GM21529 (cell line): ENCODE data around the gene RXRB.
"Not testable (repeated sequence)": the region's sequence is repeated elsewhere in the genome, so short reads cannot be mapped to it uniquely, and the experiment has no call there.

Experiments
- ATAC-seq: cut with Tn5 transposase; IDR thresholded peaks from one replicate; pipeline ENCODE4 v1.9.1; 2021; ENCODE audit not compliant: unreplicated experiment

Gene RXRB

GRCh38 chr6:33164665-33165373 lies 35.6 kb downstream of the RXRB start:
- ATAC-seq = no peak

GRCh38 chr6:33164176-33164575 lies 36.3 kb downstream of the RXRB start:
- ATAC-seq = no peak

DNA sequence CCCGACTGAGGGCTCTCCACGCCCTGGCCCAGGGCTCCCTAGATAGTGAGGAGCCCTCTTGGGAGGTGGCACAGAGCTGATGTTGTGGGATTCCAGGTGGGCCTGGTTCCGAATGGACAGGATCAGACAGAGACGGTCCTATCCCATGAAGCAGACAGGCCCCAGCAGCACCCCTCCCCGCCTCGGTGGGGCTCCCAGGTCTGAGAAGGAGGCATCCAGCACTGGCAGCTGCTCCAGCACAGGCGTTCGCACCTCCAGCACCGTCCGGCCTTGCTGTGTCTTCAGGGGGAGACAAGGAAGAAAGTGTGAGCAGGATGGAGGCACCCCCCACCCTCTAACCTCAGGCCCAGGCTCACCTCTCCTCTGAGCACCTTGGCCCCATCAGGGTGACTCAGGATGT lies 36.9 kb downstream of the RXRB start:
- ATAC-seq = no peak

DNA sequence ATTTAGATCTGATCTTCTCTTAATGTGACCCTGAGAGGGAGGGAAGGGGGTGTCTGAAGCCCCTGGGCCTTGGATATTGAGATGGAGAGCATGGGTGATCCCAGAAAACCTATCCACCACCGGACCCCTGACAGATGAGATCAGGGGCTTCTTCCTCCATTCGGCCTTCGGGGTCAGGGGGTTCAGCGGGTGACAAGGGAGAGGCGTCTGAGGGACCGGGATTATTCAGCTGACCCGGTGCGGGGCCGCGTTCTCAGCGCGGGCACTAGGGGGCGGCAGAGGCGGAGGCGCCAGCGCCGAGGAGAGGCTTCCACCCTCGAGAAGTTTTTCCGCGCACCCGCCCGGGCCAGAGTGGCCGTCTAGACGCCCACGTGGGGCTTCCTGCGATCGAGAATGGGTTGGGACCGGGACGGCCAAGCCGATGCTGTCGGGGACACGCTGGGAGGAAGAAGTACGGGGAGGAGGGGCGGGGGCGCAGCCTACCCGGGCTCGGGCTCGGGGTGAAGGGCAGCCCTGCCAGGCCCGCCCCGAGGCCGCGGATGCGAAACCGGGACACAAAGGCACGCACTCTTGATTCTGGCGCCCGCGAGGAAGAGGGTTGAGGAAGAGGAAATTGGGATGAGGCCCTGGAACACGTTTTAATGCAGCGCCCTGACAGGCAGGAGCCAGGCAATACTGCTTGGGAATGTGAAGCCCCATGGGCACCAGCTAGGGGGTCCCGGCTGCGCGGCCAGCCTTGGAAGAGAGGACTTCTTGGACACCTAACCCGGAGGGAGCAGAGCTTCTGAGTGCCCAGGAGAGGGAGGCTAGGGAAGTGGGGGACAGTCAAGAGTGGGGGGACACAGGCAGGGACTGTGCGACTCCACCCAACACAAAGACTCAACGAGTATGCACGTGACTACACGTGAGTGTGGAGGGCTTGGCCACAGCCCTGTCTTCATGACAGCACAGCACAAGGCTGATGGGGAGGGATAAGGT lies 38.8 kb downstream of the RXRB start:
- ATAC-seq = no peak

DNA sequence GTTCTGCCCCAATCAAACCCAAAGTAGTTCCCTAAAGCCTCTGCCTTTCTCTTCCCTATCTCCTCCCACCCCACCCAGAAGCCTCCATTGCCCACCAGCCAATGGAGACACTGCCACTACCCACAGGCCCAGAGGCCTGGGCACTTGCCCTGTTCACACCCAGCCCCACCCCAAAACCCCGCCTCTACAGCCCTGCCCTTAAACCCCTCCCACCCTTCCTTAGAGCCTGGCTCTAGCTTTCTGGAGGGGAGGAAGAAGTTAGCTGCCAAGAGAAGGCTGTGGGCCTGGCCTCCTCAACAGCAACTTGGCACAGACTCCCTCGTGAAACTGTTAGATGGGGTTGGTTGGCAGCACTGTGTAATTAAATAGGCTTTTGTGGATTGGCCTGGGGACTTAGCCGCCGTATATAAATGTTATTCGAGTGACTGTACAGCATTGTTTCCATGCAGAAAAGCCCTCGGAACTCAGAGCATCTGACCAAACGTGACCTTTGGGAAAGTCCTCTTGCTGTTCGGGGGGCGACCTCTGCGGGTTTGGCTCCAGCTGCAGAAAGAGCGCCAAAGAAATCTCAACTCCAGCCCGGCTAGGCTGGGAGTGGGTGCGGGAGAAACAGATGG lies 39.6 kb downstream of the RXRB start:
- ATAC-seq = no peak

GRCh38 chr6:33160096-33160495 lies 40.4 kb downstream of the RXRB start:
- ATAC-seq = no peak

GRCh38 chr6:33156964-33157363 lies 43.5 kb downstream of the RXRB start:
- ATAC-seq = no peak

DNA sequence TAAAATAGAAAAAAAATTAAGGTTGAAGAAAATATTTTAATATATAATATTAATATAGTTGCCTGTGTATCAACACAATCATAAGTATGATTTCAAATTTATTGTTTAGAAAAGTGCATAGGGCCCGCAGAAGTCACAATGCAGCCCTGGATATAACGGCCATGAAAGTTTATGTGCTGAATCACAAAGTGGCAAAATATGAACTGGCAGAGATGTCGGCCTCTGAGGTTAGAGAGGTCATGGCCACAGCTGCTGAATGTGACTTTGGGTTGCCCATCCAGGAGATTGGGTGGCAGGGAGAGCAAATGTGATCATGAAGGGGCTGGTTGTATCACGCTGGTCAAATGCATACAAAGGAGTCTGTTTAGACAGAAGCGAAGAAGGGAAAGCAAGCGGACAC lies 43.9 kb downstream of the RXRB start:
- no peak for ATAC-seq

DNA sequence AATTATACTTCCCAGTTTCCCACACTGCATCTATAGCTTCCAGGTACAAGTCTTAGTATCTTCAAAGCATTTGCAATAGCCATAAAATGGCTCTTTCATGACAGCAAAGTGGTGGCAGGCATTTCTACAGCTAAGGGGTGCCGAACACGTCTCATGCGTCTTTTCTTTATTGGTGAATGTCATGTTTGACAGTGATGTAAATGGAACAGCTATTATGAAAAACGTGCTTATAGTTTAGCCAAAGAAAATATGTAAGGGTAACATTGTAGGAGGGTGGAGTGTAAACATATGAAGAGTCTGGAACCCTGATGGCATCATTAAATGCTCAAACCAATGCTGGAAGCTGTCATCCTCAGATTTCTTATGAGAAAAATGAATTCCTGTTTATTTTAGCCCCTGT lies 46.1 kb downstream of the RXRB start:
- ATAC-seq = no peak

GRCh38 chr6:33151050-33151449 lies 49.4 kb downstream of the RXRB start:
- no peak for ATAC-seq

DNA sequence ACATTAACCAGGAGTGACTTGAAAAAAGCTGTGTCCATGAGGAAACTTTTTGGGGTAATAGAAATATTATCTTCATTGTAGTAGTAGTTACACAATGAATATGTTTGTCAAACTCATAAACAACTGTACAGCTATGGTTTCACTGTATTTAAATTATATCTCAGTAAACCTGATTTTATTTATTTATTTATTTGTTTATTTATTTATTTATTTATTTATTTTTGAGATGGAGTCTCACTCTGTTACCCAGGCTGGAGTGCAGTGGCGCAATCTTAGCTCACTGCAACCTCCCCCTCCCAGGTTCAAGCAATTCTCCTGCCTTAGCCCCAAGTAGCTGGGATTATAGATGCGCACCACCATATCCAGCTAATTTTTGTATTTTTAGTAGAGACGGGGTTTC lies 49.9 kb downstream of the RXRB start:
- ATAC-seq = not testable (repeated sequence)

DNA sequence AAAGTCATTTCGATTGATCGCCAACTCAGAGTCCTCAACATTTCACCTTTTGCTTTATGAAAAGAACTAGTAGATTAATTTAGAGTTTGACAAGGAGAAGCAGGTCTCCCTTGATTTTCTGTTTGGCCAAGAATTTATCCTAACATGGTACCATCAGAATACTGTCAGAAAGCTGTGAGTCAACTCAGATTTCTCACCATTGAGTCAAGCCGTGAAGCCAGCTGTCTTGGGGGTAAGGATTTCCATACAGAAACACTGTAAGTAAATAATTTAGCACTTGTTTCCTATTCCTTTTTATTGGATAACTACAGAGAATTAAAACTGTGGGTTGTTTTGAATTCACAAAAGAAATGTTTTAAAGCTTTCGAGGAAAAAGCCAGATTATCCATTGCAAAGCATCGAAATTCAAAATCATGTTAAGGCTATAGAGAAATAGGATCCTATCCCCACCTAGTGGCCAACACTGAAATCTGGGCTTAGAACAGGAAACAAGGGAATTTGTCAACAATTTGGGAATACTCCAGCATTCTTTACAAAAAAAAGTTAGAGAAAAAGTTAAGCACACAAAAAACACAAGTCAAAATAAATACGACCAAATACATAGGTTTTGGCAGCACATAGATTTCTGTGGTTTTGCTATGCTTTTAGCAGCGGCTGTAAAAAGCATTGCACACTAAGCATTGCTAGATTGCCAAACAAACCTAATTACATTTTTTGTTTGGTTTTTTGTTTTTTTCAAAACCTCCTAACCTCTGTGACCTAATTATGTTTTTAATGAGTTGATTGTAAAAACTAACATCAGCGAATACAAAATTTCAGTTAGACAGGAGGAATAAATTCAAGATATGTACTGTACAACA lies 52.4 kb downstream of the RXRB start:
- no peak for ATAC-seq

DNA sequence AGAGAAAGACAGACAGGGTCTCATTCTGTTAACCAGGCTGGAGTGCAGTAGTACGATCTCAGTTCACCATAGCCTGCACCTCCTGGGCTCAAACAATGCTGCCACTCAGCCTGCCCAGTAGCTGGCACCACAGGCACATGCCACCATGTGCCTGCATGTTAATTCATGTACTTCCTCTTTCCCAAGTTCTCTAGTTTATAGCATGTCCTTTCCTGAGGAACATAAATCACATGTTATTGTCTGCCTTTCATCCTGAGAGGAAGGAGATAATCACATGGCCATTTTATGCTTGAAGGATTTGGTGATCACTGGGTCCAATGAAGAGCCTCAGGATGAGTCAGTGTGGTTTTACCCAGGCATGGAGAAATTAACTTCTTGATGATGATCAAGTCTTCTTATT lies 56.1 kb downstream of the RXRB start:
- no peak for ATAC-seq
